Measurements from ENCODE around the gene TEPSIN.

TEPSIN gene

DNA sequence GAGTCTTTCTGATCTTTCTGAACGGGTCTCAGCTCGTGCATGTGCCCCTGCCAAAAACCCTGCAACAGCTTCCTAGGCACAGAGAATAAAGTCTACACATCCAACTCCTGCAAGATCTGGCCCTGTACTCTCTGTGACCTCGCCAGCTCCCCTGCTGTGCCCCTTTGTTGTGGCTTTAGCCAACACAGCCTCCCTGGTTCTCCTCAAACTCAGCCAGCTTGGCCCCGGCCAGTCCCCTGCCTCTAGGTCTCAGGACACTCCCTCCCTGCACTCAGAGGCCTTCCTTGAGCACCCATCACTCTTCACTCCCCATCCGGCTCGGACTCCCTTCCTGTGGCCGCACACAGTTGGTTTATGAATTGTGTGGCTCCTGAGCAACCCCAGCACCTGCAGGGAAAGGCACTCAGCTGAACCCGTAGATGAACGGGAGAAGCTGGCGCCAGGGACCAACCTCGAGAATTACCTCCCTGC is 17.4 kb downstream of the TEPSIN start:
- DNase-seq (ENCODE audit: low spot score), result no peak

DNA sequence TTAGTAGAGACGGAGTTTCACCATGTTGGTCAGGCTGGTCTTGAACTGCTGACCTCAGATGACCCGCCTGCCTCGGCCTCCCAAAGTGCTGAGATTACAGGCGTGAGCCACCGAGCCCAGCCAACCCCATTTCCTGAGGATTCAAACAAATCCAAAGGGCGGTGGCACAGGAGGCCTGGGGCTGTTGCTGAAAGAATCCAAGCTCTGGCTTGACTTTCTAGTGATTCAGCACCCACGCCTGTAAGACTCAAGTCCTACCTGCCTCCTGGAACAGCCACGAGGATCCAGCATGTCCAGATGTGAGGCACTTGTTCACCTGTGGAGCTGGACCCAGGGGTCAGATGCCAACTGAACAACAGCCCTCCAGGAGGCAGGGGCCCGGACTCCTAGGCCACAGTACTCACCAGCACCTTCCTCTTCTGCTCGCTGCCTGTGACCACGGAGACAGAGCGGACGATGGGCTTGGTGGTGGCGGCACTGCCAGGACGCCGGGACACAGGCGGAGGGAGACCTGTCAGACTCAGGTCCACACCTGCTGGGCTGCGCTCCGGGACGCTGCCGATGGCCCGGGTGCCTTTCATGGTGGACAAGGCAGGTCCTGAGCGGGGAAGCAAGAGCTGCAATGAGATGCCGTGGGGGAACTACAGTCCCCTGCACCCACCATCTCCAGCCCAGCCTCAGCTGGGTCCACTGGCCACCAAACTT is 19.2 kb downstream of the TEPSIN start:
- no peak for DNase-seq (ENCODE audit: low spot score)

DNA sequence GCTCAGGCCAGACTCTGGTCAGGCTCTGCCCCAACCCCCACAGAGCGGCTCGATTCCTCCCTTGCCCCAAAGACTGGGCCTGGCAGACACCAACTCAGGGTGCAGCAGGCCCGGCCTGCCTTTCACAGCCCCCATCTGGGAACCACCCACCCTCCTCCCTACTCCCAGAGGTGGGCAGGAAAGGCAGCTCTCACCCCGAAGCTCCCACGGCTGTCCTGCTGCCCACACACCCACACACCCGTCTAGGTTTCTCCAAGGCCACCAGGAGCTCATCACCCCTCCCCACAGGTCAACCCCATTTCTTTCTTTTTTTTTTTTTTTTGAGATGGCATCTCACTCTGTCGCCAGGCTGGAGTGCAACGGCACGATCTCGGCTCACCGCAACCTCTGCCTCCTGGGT is 19.9 kb downstream of the TEPSIN start:
- DNase-seq (ENCODE audit: low spot score), result no peak

DNA sequence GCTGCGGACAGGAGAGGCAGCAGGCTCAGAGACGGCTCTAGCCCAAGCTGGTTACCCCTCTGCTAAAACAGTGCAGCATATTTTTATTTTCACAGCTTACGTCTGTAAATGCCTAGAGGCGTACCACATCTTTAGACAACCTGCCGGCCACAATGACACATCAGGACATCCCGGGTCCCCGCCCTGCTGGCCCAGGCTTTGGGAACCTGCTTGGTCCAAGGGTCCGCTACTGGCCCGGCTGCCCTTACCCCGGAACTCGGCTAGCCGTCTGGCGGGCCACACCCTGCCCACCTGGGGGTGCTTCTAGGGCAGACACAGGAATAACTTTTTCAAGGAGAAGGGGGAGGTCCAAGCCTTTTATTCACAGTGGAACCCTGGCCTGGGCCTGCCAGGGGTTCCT is 20.4 kb downstream of the TEPSIN start:
- DNase-seq (ENCODE audit: low spot score), result no peak

DNA sequence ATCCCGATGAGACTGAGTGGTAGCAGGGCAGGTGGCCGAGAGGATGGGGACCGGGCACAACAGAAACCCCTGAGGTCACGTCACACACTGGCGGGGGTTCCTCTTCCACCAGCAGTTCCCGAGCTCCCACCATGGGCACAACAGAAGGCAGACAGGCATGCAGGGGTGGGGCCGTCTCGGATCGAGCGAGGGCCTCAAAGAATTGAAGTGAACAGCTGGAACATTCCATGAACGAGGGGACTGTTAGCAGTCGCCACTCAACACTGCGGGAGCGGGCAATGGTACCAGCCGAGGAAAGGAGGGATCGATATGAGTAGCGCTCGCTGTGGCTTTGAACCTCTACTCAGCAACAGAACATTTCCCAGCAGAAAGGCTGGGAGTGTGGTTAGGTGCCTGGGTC is 21.4 kb downstream of the TEPSIN start:
- no peak for DNase-seq (ENCODE audit: low spot score)

DNA sequence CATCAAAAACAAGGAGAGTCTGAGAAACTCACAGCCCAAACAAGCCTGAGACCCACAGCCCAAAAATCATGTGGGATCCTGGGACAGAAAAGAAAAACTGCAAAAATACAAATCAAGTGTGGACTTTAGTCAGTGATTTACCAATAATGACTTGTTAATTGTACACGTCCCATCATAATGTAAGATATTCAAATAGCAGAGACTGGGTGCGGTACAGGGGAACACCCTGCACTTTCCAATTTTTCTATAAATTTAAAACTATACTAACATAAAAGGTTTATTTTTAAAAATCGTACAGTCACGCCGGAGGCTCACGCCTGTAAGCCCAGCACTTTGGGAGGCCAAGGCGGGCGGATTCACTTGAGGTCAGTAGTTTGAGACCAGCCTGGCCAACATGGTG is 24.9 kb downstream of the TEPSIN start:
- no peak for DNase-seq (ENCODE audit: low spot score)

DNA sequence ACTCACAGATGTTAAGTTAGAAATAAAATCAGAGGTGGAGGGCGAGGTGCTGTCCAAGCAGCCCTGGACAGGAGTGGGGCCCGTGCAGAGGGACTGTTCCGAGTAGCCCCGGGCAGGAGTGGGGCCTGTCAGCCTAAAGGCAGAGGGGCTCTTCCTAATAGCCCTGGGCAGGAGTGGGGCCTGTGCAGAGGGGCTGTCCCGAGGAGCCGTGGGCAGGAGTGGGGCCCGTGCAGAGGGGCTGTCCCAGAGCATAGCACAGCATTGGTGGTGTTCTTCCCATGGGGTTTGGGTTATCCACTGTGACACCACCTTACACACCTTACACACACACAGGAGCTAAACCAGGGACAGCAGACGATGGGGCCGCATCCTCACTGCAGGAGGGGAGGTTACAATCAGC is 26.5 kb downstream of the TEPSIN start:
- no peak for DNase-seq (ENCODE audit: low spot score)

DNA sequence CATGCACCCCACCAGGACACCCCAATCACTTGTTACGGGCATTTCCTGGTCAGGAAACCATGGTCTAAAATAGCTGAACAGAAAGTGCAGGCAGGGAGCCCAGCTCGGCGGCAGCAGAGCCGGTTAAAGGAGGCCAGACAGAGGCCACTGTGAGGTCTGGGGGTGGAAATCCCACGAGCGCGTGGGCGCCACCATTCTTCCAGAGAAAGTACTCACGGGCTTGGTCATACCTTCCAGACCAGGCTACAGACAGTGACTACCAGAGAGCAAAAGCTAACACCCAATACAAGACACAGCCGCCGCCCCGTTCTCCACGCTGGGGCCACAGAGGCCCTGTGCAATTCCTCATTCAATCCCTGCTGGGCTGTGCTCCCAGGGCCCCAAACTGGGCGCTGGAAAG is 28.0 kb downstream of the TEPSIN start:
- no peak for DNase-seq (ENCODE audit: low spot score)

DNA sequence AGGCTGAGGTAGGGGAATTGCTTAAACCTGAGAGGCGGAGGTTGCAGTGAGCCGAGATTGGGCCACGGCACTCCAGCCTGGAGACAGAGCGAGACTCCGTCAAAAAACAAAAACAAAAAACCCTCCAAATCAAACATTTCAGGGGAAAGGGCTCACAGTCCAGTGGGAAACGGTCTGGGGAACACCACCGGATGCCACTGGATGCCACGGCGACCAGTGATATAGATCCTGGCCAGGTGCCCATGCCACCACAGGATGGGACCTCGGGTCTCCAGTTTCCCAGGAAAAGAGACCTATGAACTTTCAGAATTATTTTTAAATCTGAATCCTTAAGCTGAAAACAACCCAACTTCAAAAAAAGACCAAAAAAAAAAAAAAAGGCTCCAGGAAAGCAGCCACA is 28.4 kb downstream of the TEPSIN start:
- DNase-seq (ENCODE audit: low spot score), result no peak

DNA sequence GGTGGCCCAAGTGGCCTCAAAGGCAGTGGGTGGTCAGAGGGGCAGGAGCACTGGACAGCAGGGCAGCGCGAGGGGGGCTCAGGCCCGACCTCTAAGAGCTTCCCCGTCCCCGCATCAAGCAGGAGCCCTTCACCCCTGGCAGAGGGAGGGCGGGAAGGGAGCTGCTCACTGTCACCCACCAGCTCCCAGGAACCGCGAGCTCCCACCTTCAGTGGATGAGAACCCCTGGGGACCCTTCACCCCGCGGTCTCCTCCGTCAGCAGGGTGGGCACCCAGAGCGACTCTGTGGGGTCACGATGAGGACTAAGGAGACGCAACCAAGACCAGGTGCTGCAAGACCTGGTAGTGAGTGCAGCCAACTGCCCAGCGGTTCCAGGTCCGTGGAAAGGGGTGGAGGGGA is 29.7 kb downstream of the TEPSIN start:
- DNase-seq (ENCODE audit: low spot score), result no peak

DNA sequence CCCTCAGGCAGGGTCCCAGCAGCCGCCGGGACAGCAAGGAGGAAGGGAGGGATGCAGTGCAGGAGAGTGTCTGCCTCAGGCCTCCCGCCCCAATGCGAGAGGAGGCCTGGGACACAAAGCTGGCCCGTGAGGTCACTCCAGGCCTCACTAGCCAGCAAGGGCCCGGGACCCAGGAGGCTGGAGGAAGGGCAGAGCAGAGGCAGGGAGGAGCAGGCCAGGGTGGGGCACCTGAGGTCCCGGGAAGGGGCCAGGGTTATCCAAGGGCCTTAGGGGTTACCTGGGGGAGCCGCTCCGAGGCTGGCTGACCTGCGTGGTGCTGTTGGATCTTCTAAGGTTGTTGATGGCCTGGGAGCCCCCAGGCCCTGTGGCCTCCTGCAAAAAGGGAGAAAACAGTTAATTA is 30.2 kb downstream of the TEPSIN start:
- no peak for DNase-seq (ENCODE audit: low spot score)

DNA sequence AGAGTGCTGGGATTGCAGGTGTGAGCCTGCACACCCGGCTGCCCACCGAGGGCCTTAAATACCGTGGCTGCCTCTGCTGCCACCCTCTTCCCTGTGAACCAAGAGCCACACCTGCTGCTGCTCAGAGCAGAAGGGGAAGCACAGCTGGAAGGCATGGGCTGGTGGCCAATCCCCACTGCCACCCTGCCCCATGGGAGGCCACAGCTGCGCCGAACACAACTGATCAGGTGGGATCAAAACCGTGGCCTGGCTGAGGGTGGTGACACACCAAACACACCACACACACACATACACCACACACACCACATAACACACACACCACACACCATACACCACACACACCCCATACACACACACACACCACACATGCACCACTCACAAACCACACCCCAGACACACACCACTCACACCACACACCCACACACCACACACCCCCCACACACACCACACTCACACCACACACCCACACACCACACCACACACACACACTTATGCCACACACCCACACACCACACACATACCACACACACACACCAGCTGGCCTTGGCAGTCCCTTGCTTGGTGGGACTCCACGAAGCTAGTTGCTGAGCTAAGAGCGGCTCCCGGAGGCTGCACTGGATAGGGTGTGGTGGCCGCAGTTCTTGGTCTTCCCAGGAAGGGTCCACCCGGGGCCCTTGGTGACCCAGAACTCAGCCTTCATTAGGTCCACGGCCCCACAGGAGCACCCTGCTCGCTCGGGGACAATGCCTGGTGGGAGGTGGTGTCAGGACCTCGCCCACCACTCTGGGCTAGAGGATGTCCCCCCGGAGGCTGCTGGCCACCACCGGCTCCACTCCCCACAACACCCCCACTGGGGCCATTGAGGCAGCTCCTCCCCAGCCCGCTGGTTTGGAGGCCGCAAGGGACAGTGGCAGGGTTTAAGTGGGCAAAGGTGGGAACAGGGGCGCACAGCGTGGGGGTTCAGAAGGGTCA is 31.0 kb downstream of the TEPSIN start:
- DNase-seq (ENCODE audit: low spot score), result no peak

DNA sequence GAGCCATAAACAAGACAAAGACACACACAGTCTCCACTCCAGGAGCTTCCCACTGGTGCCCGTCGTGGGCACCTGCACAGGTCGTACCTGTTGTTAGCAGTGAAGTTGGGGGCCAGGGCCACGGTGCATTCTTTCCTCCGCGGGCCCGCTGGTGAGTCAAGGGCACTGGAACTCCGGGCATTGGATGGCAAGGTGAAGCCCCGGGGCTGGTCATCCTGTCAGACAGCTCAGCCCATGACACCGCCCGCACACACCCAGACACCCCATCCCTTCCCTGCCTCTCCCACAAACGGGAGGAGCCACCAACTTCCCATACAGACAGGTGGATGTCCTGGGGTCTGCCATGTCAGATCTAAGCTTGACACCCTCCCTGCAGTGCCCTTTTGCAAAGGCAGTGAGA is 32.2 kb downstream of the TEPSIN start:
- no peak for DNase-seq (ENCODE audit: low spot score)

DNA sequence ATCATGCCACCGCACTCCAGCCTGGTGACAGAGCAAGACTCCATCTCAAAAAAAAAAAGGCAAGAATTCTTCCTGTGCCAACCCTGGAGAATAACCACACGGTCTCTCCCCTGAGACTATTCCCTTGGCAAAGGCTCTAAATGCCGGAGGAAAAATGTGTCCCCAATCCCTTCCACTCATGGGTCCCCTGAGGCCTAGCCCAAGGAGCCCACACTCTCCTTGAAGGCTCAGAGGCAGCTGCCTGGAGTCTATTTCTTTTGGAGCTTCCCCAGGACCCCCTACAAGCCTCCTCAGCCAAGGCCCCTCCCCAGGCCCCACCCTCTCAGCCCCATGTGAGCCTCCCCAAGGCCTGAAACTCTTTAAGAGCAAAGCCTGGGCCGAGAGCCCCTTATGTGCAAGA is 32.7 kb downstream of the TEPSIN start:
- DNase-seq (ENCODE audit: low spot score), result no peak

DNA sequence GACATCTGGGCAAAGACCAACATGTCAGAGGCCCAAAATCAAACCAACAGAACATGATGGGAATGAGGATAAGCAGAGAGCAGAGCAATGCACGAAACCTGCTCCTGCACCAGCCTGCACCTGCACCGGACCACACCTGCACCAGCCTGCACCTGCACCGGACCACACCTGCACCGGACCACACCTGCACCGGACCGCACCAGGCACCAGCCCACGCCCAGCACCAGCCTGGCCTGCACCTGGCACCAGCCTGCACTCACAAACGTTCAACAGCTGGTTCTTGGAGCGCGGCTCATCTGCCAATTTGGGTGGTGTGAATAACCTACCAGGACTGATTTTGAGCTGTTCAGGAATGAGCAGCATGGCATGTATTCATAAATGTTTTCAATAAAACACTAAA is 34.3 kb downstream of the TEPSIN start:
- DNase-seq (ENCODE audit: low spot score), result no peak

DNA sequence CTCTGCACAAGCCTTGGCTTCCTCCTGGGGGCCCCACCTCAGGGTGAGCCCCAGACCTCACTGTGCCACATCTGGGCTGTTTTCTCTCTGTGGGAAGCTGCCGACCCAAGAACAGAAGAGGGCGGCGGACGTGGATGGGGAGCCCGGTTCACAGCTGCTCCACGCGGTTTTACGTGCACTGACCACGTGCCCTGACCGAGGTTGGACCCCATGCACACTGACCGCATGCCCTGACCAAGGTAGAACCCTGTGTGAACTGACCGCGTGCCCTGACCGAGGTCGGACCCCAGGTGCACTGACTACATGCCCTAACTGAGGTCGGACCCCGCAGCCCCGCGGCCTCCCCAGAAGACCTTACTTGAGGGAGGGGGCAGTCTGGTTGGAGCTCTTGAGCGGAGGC is 35.7 kb downstream of the TEPSIN start:
- DNase-seq (ENCODE audit: low spot score), result no peak

DNA sequence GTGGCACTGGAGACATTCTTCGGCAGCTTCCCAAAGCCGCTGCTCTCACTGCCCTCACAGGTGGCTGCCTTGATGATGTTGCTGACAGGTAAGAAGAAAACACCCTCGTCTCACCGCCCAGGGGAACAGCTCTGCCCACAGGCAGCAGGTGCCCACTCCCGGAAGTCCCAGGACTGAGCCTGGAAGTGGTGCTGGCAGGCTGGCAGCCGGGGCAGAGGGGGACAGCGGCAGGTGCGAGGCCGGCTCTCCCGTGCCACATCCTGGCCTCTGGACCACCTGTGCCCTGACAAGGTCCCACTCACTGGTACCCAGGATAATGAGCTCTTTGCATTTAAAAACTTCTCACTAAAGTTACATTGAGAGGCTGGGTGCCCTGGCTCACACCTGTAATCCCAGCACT is 36.5 kb downstream of the TEPSIN start:
- no peak for DNase-seq (ENCODE audit: low spot score)

DNA sequence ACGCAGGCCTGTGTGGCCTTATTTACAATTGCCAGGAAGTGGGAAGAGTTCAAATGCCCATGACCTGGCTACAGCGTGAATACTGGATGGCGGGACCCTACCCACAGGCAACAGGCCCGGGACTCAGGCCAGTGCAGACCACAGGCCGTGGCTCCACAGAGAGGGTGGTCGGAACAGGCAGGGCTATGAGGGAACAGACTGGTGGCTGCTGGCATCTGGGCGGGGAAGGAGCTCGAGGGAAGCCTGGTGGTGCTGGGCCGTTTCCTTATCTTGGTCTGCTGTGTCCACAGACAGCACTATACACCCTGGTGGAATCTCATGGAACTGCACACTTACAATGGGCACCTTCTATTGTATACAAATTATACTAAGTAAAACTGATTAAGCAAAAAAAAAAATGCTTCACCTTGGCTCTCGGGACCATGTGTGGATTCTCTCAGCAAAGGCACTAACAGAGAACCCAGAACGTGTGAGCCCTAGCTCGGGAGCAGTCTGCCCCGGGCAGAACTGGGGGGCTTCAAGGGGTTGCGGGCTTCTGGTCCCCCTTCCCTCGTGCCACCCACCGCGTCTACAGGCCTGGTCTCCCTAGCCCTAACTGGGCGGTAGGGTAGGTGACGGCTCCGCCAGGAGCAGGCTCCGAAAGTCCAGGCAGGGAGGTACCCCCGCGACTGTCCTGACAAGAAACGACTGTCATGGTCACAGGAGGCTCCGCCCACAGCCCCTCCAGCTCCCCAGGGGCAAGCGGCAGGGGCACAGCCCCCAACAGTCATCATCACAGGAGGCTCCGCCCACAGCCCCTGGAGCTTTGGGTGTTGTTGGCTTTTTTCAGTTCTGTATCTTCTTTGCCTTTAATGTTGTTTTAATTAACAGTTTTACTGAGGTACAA is 37.9 kb downstream of the TEPSIN start:
- peak; percentile 42 for DNase-seq (ENCODE audit: low spot score)

DNA sequence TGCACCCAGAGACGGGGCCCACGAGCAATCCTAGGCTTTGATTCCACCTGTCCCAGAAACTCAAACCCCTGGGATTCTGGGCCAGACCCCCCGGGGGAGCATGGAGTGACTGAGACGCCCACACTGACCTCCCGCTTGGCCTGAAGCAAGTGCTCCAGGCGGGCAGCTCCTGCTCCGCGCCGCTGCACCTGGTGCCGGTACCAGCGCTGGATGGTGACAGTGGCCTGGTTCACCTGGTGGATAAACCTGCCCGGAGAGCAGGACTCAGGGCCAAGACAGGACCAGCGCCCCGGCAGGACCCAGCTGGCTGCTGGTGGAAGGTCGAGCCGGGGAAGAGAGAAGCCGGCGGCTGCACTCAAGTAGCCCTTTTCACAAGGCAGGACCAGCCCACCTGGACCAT is 38.7 kb downstream of the TEPSIN start:
- no peak for DNase-seq (ENCODE audit: low spot score)

DNA sequence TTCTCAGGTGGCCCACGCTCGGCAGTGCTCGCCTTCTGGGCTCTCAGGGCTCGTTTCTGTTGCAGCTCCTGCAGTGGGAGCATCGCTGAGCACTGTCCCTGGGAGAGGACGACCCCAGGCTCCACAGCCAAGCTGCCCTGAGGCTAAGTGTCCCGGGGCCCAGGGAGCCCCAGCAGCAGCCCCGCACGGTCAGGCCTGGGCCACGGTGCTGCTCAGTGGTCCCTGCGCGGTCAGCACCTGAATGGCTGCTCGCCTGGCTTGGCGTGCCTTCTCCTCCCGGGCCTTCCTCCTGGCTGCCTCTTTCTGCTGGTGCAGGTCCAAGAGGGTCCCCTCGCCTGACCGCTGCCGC is 39.4 kb downstream of the TEPSIN start:
- no peak for DNase-seq (ENCODE audit: low spot score)

DNA sequence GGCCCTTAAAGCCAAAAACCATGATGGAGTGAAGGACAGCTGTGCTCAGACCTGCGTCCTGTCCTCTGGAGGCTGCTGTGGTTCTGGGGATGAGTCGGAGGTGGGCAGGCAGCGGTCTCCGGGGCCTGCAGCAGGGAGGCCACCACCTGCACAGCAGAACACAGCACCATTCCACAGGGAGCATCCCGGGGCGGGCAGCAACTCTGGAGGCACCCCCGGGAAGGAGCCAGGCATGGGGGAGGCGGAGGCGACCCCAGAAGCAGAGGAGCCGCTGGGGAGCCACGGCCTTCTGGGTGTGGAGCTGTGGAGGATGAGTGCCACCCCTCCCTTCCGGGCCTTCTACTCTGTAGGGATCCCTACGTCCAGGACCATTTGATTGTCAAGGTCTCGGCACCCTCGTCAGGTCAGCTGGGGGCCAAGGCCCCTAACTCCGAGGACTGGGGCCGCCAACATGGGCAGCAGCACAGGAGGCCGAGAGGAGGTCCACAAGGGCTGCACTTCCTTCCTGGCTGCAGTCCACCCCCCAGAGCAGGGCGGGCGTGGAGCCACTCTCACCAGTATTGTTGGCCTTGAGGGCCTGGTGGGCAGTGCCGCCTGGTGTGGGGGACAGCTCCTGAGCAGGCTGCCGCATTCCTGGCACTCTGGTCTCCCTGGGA is 39.9 kb downstream of the TEPSIN start:
- no peak for DNase-seq (ENCODE audit: low spot score)
